ENCODE measurements around the gene EEF2K.

The EEF2K gene

DNA sequence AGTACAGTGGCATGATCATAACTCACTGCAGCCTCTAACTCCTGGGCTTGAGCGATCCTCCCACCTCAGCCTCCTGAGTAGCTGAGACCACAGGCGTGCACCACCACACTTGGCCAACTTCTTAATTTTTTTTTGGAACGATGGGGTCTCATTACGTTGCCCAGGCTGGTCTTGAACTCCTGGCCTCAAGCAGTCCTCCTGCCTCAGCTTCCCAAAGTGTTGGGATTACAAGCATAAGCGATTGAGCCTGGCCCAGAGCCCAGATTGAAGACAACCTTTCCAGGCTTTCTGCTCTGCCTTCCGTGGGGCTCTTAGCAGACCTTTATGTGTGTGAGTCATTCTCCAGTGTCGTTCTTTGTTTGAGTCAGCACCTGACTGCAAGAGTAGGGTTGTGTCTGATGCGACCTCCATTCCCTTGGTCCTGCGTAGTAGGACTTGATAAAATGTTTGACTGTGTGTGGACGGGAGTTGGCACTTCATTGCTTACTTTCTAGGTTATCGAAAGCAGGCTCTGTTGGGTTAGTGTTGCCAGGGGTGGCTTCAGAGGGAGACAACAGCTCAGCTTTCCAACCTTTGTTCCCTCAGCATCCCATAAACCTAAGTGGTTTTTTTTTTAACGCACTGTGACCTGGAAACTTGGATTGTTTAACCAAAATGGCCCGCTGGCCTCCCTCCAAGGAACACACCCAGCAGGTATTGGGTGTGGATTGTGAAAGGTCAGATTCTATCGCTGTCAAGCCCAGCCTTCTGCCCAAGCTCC, 26.4 kb downstream of the EEF2K start:
- no peak overlapping the region for H3K4me3 ChIP-seq (ENCODE audit: low read depth, low read length)
- no peak for DNase-seq (ENCODE audit: low read depth)
- TF ChIP-seq, protein P1, sequence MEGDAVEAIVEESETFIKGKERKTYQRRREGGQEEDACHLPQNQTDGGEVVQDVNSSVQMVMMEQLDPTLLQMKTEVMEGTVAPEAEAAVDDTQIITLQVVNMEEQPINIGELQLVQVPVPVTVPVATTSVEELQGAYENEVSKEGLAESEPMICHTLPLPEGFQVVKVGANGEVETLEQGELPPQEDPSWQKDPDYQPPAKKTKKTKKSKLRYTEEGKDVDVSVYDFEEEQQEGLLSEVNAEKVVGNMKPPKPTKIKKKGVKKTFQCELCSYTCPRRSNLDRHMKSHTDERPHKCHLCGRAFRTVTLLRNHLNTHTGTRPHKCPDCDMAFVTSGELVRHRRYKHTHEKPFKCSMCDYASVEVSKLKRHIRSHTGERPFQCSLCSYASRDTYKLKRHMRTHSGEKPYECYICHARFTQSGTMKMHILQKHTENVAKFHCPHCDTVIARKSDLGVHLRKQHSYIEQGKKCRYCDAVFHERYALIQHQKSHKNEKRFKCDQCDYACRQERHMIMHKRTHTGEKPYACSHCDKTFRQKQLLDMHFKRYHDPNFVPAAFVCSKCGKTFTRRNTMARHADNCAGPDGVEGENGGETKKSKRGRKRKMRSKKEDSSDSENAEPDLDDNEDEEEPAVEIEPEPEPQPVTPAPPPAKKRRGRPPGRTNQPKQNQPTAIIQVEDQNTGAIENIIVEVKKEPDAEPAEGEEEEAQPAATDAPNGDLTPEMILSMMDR (IDR thresholded peaks at IDR 0.05; ENCODE audit: low read depth, low read length, missing control alignments) = no peak

DNA sequence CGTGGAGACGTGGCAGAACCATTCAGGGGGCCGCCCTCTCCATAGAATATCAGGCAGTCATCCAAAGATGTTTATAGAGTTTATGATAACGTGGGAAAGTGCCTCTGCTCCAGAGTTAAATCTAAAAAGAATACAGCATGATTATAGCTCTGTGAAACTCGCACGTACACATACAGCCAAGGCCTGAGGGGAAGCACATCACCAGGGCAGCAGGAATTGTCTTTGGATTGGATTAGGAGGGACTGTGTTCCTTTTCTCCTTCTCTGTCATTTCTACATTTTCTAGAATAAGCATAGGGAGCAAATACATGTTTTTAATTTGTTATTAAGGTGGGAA, 26.9 kb downstream of the EEF2K start:
- no peak overlapping the region for H3K4me3 ChIP-seq (ENCODE audit: low read depth, low read length)
- DNase-seq (ENCODE audit: low read depth) = no peak
- TF ChIP-seq, protein P1 (IDR thresholded peaks at IDR 0.05; ENCODE audit: low read depth, low read length, missing control alignments) = no peak

DNA sequence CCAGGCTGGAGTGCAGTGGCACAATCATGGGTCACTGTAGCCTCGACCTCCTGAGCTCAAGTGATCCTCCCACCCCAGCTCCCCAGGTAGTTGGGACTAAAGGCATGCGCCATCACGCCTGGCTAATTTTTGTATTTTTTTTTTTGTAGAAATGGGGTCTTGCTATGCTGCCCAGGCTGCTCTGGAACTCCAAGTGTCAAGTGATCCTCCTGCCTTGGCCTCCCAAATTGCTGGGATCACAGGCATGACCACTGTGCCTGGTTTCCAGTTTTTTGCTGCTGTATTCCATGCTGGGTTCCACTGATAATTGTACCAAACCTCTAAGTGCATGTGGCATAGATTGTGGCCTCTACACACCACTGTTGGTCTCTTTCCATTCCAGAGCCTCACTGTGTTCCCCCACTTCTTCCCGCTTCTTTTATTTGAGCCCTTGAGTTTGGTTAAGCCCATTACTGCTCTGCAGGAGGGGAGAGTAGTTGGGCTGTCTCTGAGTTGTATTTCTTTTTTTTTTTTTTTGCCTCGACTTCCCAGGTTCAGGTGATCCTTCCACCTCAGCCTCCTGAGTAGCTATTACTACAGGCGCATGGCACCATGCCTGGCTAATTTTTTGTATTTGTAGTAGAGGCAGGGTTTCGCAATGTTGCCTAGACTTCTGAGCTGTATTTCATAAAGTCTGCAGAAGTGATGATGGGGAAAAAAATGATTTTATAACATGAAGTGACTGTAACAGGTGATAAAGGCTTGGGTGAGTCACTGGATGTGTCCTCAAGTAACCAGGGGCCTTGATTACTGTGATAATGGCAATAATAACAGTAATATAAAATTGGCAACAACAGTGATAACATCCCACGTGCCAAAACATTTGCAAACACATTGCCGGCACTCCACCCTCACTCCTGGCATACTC, 30.0 kb downstream of the EEF2K start:
- DNase-seq (ENCODE audit: low read depth) = no peak
- no peak overlapping the region for H3K4me3 ChIP-seq (ENCODE audit: low read depth, low read length)
- TF ChIP-seq, protein P1 (IDR thresholded peaks at IDR 0.05; ENCODE audit: low read depth, low read length, missing control alignments) = no peak

DNA sequence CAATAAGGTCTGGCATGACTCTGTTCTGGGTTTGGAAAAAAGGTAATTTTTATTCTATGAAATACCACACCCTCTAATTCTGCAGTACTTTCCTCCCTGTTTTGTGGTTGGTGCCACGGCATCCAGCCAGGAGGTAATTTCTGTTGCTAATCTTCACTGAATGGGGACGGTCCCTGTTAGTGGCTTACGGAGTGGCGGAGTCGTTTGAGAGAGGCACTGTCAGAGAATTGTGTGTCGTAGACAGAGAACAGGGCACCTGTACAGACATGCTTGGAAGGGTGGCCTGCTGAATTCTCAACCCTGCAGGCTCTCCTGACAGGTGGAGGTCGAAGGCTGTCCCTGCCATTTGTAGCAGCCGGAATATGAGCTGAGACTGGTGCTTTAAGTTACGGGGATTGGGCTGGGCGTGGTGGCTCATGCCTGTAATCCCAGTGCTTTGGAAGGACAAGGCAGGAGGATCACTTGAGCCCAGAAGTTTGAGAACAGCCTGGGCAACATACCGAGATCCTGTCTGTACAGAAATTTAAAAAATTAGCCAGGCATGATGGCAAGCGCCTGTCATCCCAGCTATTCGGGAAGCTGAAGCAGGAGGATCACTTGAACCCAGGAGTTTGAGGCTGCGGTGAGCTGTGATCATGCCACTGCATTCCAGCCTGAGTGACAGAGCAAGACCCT, 33.2 kb downstream of the EEF2K start:
- no peak for DNase-seq (ENCODE audit: low read depth)
- TF ChIP-seq, protein P1 (IDR thresholded peaks at IDR 0.05; ENCODE audit: low read depth, low read length, missing control alignments) = no peak
- H3K4me3 ChIP-seq (ENCODE audit: low read depth, low read length) = no peak overlapping the region

DNA sequence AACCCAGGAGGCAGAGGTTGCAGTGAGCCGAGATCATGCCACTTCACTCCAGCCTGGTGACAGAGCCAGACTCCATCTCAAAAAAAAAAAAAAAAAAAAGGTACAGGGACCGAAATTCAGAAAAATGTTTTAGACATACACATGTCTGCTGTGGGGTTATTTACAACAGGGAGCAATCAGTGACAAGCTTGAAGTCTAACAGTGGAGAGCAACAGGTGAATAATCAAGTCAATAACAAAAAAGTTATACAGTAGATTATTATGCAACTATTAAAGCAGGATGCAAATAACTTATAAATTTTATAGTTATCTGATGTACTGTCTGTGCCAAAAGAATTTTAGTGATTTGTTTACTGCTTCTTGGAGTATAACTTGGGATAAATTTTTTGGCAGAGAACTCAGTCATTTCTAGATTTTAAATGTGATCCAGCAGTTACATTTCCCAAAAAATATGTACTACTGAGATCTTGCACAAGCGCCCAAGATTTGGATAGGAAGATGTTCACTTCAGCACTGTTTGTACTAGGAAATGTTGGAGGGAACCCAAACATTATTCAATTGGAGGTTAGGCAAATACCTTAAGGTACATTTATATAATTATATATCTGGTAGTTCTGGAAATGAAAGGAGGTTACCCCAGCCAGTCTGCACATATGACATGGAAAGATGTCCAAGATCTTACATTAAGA, 34.1 kb downstream of the EEF2K start:
- TF ChIP-seq, protein P1 (IDR thresholded peaks at IDR 0.05; ENCODE audit: low read depth, low read length, missing control alignments) = no peak
- DNase-seq (ENCODE audit: low read depth) = no peak
- no peak overlapping the region for H3K4me3 ChIP-seq (ENCODE audit: low read depth, low read length)

DNA sequence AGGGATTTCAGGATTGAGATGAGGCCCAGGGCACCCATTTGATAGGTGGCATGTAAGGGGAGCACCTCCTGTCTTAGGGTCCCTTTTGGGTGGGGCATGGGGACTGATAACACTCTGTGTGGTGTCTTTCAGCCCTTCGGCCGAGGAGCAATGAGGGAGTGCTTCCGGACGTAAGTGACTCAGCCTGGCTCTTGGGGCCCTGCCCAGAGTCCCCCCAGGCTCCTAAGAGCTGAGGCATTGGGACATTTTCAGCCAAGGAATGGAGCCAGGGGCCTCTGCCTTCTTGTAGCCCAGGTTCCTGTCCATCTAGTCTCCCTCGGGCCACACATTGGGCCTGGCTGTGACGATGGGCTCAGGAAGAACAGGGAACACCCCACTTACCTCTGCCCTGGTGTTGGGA, 44.4 kb downstream of the EEF2K start:
- no peak for DNase-seq (ENCODE audit: low read depth)
- H3K4me3 ChIP-seq (ENCODE audit: low read depth, low read length) = no peak overlapping the region
- TF ChIP-seq, protein P1 (IDR thresholded peaks at IDR 0.05; ENCODE audit: low read depth, low read length, missing control alignments) = no peak
